GM21717 (cell line): Measurements from ENCODE around the gene DDX4.

Experiments
- ATAC-seq: cut with Tn5 transposase; IDR thresholded peaks from one replicate; pipeline ENCODE4 v1.9.1; 2021; ENCODE audit warnings: mild to moderate bottlenecking, moderate library complexity; ENCODE audit not compliant: unreplicated experiment

The DDX4 gene

DNA sequence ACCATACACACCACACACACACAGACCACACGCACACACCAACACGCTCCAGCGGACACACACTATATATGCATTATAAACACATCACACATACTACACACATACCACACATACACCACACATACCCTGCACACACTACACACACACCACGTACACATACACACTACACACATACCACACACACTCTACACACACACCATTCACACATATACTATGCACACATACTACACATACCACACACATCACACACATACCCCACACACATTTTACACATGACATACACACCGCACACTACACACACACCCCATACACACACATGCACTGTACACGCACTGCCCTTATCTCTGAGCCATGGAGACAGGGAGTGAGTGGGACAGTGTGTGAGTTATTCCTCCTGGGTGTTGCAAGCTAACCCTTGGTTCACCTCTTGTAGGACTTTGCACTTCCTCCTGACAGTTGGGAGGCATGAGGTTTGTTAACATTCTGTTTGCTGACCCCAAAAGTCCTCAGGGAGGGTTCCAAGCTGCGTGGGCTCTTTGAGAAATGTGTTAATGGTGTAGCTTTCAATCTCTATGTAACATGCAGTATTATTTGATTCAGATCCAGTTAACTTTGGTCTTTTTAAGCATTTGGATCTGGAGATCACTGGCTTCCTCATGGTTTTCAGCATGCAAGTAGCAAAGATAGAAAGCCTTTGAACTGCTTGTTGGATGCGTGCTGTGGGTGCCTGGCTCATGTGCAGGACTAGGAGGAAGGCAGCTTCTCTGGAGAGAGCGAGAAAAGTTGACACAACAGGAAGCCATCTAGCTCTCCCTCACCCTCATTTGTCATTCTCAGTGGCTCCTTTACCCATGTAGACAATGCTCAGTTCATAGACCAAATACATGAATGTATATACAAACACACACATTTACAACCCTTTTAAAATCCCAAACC, 127.0 kb downstream of the DDX4 start:
- no peak for ATAC-seq

- no peak for ATAC-seq
Observed at GRCh38 chr5:55865831-55866230, 128.0 kb downstream of the DDX4 start.

- ATAC-seq = no peak
Observed at GRCh38 chr5:55866485-55866884, 128.6 kb downstream of the DDX4 start.
